ENCODE results near the gene CASZ1. TPM values are rescaled to one million over a fixed set of nuclear protein-coding genes. Genes with fewer than 3 reads are reported as not detected.

The CASZ1 gene
- total and polyA plus RNA-seq, 2 donors (not counting 3 experiments of a cell fraction or from before 2014, with no cell fraction given) = 1.5 to 5.2 TPM

DNA sequence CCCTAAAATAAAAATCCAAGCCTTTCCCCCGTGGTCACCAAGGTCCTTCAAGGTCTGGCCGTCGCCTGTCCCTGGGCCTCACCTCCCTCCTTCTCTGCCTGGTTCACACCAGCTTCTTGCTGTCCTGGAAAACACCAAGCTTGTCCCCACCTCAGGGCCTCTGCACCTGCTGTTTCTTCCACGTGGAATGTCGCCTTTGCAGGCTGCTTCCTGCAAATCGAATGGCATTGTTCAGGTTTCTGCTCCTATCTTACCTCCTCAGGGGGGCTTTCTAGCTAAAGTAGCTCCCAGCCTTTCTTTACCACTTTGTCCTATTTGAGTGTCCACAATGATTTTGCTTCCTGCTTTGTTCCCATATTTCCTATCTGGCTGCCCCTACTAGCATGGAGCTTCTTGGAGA lies 3.3 kb upstream of the CASZ1 start:
- Histone ChIP-seq H4K20me1 (replicated peaks; ENCODE audit: control insufficient read depth, extremely low read depth, insufficient read depth, low read length) (no peaks in the 10 kb centered on the region), H3K4me2 (ENCODE audit: insufficient read depth, low read length) (no peak overlapping the region), H3K36me3 (ENCODE audit: control insufficient read depth in 2 of 2, extremely low read depth in 1 of 2, insufficient read depth in 2 of 2, low read length in 2 of 2) (no peaks in the 10 kb centered on the region), H3K27ac (ENCODE audit: insufficient read depth, low read depth, low read length) (no peak overlapping the region), H3K4me1 (ENCODE audit: control insufficient read depth, extremely low read depth, insufficient read depth, low read length) (peaks cover 4% of the 10 kb centered on the region), H3K9me3 (replicated peaks; ENCODE audit: control insufficient read depth, insufficient read depth, low read length) (no peaks in the 10 kb centered on the region), H3K79me2 (ENCODE audit: control insufficient read depth, insufficient read depth, low read length) (no peaks in the 10 kb centered on the region), H3K27me3 (ENCODE audit: control insufficient read depth in 2 of 2, insufficient read depth in 2 of 2, low read length in 2 of 2) (peaks cover 31% of the 10 kb centered on the region in 2 experiments), H3K4me3 (replicated peaks in 1 of 3; ENCODE audit: insufficient read depth in 1 of 3, low read depth in 1 of 3, low read length in 3 of 3) (no peak overlapping the region), H2AFZ (ENCODE audit: low read depth, low read length) (no peak overlapping the region), H3K9ac (replicated peaks; ENCODE audit: extremely low read depth, insufficient read depth, low read length) (no peak overlapping the region), H3K9me1 (replicated peaks; ENCODE audit: control insufficient read depth, extremely low read depth, insufficient read depth, low read length) (no peaks in the 10 kb centered on the region)
- FAIRE-seq (no peak), DNase-seq (ENCODE audit: low read depth, low spot score) (no peak)
- no peak for TF ChIP-seq GATA2 (IDR thresholded peaks at IDR 0.05; ENCODE audit: insufficient read depth, insufficient read length, low read depth, low read length)
- TF ChIP-seq, protein P1, sequence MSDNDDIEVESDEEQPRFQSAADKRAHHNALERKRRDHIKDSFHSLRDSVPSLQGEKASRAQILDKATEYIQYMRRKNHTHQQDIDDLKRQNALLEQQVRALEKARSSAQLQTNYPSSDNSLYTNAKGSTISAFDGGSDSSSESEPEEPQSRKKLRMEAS (IDR thresholded peaks at IDR 0.05; ENCODE audit: insufficient read depth, insufficient read length) = no peak
- TF ChIP-seq, protein P2, sequence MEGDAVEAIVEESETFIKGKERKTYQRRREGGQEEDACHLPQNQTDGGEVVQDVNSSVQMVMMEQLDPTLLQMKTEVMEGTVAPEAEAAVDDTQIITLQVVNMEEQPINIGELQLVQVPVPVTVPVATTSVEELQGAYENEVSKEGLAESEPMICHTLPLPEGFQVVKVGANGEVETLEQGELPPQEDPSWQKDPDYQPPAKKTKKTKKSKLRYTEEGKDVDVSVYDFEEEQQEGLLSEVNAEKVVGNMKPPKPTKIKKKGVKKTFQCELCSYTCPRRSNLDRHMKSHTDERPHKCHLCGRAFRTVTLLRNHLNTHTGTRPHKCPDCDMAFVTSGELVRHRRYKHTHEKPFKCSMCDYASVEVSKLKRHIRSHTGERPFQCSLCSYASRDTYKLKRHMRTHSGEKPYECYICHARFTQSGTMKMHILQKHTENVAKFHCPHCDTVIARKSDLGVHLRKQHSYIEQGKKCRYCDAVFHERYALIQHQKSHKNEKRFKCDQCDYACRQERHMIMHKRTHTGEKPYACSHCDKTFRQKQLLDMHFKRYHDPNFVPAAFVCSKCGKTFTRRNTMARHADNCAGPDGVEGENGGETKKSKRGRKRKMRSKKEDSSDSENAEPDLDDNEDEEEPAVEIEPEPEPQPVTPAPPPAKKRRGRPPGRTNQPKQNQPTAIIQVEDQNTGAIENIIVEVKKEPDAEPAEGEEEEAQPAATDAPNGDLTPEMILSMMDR (IDR thresholded peaks at IDR 0.05; ENCODE audit: extremely low read depth in 1 of 2, insufficient read depth in 1 of 2, low read depth in 1 of 2, low read length in 2 of 2) = no peak
- TF ChIP-seq JUN (IDR thresholded peaks at IDR 0.05; ENCODE audit: borderline replicate concordance, insufficient read depth, insufficient read length, low read depth) = no peak
- no peak for TF ChIP-seq POLR2A (IDR thresholded peaks at IDR 0.05; ENCODE audit: low read depth, low read length)
- TF ChIP-seq MYC (IDR thresholded peaks at IDR 0.05; ENCODE audit: low read depth, low read length) = no peak
- no peak for TF ChIP-seq FOS (IDR thresholded peaks at IDR 0.05; ENCODE audit: borderline replicate concordance, insufficient read depth, low read length)
- TF ChIP-seq EZH2 (IDR thresholded peaks at IDR 0.05; ENCODE audit: borderline replicate concordance, low read depth, low read length, severe bottlenecking) = no peak
- dilution Hi-C loops (cut with MboI; ENCODE audit: extremely low pct_ligation_motif_present, low sequenced_read_pairs) = no loop called here
- CTCF ChIA-PET = no interaction called here
- BruUV-seq (replicated peaks) = no TSS peak
- intact Hi-C loops (cut with micrococcal nuclease) = no loop called here
- POLR2A ChIA-PET = no interaction called here
